Gastrocnemius medialis (tissue), 4 donors: ENCODE data around the gene OBSCN. TPM values are rescaled to one million over a fixed set of nuclear protein-coding genes. Genes with fewer than 3 reads are reported as not detected.

Experiments used
- ATAC-seq, 2 donors: fragments of 150-250 bp; one replicate each; pipeline ENCODE4 v1.9.1; 2016
- DNase-seq, 2 donors: peaks; one replicate each; pipeline ENCODE4 v3.0.0-alpha.2; 2019
- H3K27ac ChIP-seq, 4 donors: fragments of 200-600 bp; sonication (generic); 1 replicate in 1 of 4; 2 replicates in 3 of 4; pipeline ENCODE4 v1.5.1; 2016 to 2018; ENCODE audit warnings: mild to moderate bottlenecking in 2 of 4, moderate library complexity in 1 of 4
- H3K27me3 ChIP-seq, 3 donors: fragments of 200-600 bp; sonication (generic) in 2 of 3; 1 replicate in 1 of 3; 2 replicates in 2 of 3; pipeline versions ENCODE4 v1.5.1 to v1.6.0; 2016 to 2019; ENCODE audit warnings: mild to moderate bottlenecking in 1 of 3, moderate library complexity in 1 of 3
- H3K36me3 ChIP-seq, 2 donors: fragments of 200-600 bp; sonication (generic) in 1 of 2; one replicate each; pipeline ENCODE4 v1.5.1; 2017 to 2018
- H3K4me1 ChIP-seq, 2 donors: fragments of 200-600 bp; sonication (generic) in 1 of 2; one replicate each; pipeline ENCODE4 v1.5.1; 2016 to 2017; ENCODE audit warnings: mild to moderate bottlenecking in 2 of 2
- H3K4me3 ChIP-seq, 4 donors: fragments of 200-600 bp; sonication (generic) in 3 of 4; 1 replicate in 1 of 4; 2 replicates in 3 of 4; pipeline ENCODE4 v1.5.1; 2016 to 2019; ENCODE audit warnings: mild to moderate bottlenecking in 2 of 4
- H3K9me3 ChIP-seq, 3 donors: fragments of 200-600 bp; sonication (generic) in 2 of 3; 1 replicate in 1 of 3; 2 replicates in 2 of 3; pipeline ENCODE4 v1.5.1; 2016 to 2019
- POLR2A ChIP-seq, 2 donors: fragments of 450-650 bp; IDR thresholded peaks; one replicate each; pipeline ENCODE4 v1.6.1; 2017; ENCODE audit warnings: antibody characterized with exemption in 2 of 2, mild to moderate bottlenecking in 2 of 2, moderate library complexity in 2 of 2
- in situ Hi-C, 4 donors: fragments of 200-750 bp; cut with MboI; loops; one replicate each; pipeline versions ENCODE4 v1.15.0 to v1.8.0; 2017; ENCODE audit warnings: low sequenced_read_pairs in 4 of 4
- intact Hi-C: fragments of 100-400 bp; cut with DNase I; formaldehyde crosslinking; loops from one replicate; pipeline ENCODE4 v1.15.1; 2023; ENCODE audit warnings: low total_unique reads
- total RNA-seq, 4 donors: library from RNA; depleted of rRNA; stranded (reverse); fragments of >200 nt; gene quantifications; one replicate each; pipeline versions ENCODE4 v1.1.0 to v1.2.3, GENCODE V29; 2016
- TF ChIP-seq, protein P1 (sequence below), 5 experiments: fragments of 450-650 bp in 3 of 5; fragments of 200-600 bp in 2 of 5; sonication (generic) in 2 of 5; IDR thresholded peaks in 4 of 5; conservative IDR thresholded peaks in 1 of 5; 1 replicate in 4 of 5; 2 replicates in 1 of 5; pipeline ENCODE4 v1.5.1; 2016 to 2019; ENCODE audit warnings: antibody characterized with exemption in 5 of 5, mild to moderate bottlenecking in 3 of 5, moderate library complexity in 3 of 5

Gene OBSCN
- total RNA-seq, 4 donors from 2014 or later, result 798 to 1,571 (median 1,162) TPM

GRCh38 chr1:228161362-228161761 lies 46.5 kb upstream of the OBSCN start:
- Histone ChIP-seq H3K4me1 (peaks cover 25 to 28% of the 10 kb centered on the region in 2 donors), H3K9me3 (no peaks in the 10 kb centered on the region), H3K27me3 (peaks cover 3 to 19% (median 12%) of the 10 kb centered on the region in 3 donors), H3K4me3 (no peak overlapping the region), H3K36me3 (no peaks in the 10 kb centered on the region), H3K27ac (peak overlapping the region in 3 of 4 donors; percentile 97 to 100 (median 99))
- TF ChIP-seq, protein P1, sequence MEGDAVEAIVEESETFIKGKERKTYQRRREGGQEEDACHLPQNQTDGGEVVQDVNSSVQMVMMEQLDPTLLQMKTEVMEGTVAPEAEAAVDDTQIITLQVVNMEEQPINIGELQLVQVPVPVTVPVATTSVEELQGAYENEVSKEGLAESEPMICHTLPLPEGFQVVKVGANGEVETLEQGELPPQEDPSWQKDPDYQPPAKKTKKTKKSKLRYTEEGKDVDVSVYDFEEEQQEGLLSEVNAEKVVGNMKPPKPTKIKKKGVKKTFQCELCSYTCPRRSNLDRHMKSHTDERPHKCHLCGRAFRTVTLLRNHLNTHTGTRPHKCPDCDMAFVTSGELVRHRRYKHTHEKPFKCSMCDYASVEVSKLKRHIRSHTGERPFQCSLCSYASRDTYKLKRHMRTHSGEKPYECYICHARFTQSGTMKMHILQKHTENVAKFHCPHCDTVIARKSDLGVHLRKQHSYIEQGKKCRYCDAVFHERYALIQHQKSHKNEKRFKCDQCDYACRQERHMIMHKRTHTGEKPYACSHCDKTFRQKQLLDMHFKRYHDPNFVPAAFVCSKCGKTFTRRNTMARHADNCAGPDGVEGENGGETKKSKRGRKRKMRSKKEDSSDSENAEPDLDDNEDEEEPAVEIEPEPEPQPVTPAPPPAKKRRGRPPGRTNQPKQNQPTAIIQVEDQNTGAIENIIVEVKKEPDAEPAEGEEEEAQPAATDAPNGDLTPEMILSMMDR (IDR thresholded peaks at IDR 0.05 in 4 of 5, conservative IDR thresholded peaks at IDR 0.05 in 1 of 5), result no peak
- TF ChIP-seq POLR2A (IDR thresholded peaks at IDR 0.05), result no peak
- in situ Hi-C loops, result no loop called here
- intact Hi-C loops, result no loop called here
- DNase-seq (no peak), ATAC-seq (no peak)

DNA sequence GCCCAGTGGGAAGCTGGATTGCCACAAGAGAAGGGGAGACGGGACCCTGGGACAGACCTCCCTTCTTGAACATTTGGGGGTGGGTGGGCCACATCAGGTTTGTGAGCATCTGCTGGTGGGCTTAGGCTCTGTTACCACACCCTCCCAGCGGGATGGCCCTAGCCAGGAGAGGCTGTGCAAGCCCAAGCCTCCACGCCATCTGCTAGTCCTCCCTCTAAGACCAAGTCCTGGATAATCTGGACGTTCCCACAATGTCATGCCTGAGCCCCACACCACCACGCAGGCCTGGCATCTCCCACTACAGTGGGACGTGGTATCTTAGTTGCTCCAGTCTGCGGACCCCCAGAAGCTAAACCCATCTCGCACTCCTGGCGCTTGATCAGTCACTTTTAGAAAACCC lies 46.0 kb upstream of the OBSCN start:
- Histone ChIP-seq H3K27ac (peak overlapping the region; percentile 57 to 100 (median 98)), H3K4me3 (no peak overlapping the region), H3K36me3 (no peaks in the 10 kb centered on the region), H3K4me1 (peaks cover 29 to 32% of the 10 kb centered on the region in 2 donors), H3K9me3 (no peaks in the 10 kb centered on the region), H3K27me3 (peaks cover 3 to 16% (median 12%) of the 10 kb centered on the region in 3 donors)
- ATAC-seq, result no peak
- in situ Hi-C loops (no loop called here), intact Hi-C loops (no loop called here)
- DNase-seq, result no peak
- no peak for TF ChIP-seq POLR2A (IDR thresholded peaks at IDR 0.05)
- TF ChIP-seq, protein P1 (IDR thresholded peaks at IDR 0.05 in 4 of 5, conservative IDR thresholded peaks at IDR 0.05 in 1 of 5), result no peak

GRCh38 chr1:228162286-228163006 lies 45.4 kb upstream of the OBSCN start:
- TF ChIP-seq POLR2A (IDR thresholded peaks at IDR 0.05), result no peak
- TF ChIP-seq, protein P1 (IDR thresholded peaks at IDR 0.05 in 4 of 5, conservative IDR thresholded peaks at IDR 0.05 in 1 of 5), result no peak
- H3K27me3 ChIP-seq, result peaks cover 3 to 10% (median 7%) of the 10 kb centered on the region in 3 donors
- H3K4me3 ChIP-seq, result no peak overlapping the region
- intact Hi-C loops, result no loop called here
- H3K27ac ChIP-seq, result peak overlapping the region; percentile 57 to 100 (median 98)
- in situ Hi-C loops, result no loop called here
- H3K9me3 ChIP-seq, result no peaks in the 10 kb centered on the region
- DNase-seq (no peak), ATAC-seq (no peak)
- H3K4me1 ChIP-seq, result peaks cover 31 to 38% of the 10 kb centered on the region in 2 donors
- H3K36me3 ChIP-seq, result no peaks in the 10 kb centered on the region

DNA sequence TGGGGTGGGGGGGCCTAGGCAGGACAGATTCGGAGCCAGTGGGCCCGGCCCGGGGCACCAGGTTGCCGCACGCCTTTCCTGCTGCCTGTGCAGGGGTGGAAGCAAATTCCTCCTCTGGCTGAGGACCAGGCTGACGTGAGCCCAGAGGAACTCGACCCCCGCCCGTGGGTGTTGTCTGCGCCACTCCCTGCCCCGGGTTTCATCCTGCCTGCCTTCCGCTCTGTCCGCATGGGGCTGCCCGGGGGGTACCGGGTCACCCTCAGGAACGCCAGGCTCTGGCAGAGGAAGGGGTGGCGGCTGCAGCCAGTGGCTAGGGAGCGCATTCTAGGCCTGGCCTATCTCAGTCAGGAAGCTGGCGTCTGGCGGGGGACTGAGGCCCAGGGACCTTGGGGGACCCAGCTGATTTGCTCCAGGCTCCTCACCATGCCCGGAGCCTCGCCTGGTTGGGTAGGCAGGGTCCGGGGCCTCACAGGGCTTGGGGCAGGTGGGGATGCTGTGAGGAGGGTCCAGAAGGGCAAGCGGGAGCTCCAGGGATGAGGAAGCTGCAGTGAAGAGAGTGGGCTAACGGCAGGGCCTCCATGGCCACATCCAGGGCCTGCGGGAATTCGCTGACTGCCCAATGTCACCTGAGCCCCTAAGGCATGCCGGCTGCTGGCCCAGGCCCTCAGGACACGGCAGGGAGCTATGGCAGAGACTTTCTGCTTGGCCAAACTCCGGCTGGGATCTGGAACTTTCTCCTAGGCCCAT lies 44.7 kb upstream of the OBSCN start:
- ATAC-seq (no peak), DNase-seq (no peak)
- no peak for TF ChIP-seq POLR2A (IDR thresholded peaks at IDR 0.05)
- TF ChIP-seq, protein P1 (IDR thresholded peaks at IDR 0.05 in 4 of 5, conservative IDR thresholded peaks at IDR 0.05 in 1 of 5), result no peak
- Histone ChIP-seq H3K27ac (peak overlapping the region; percentile 54 to 100 (median 98)), H3K27me3 (peaks cover 2 to 7% (median 3%) of the 10 kb centered on the region in 3 donors), H3K4me3 (no peak overlapping the region), H3K36me3 (no peaks in the 10 kb centered on the region), H3K9me3 (no peaks in the 10 kb centered on the region), H3K4me1 (peaks cover 31 to 39% of the 10 kb centered on the region in 2 donors)
- intact Hi-C loops, result no loop called here
- in situ Hi-C loops, result no loop called here
